ENCODE data around the gene PGAM5. TPM values are rescaled to one million over a fixed set of nuclear protein-coding genes. Genes with fewer than 3 reads are reported as not detected.

The PGAM5 gene
- 29.2 and 39.9 TPM in 2 replicates for total RNA-seq

DNA sequence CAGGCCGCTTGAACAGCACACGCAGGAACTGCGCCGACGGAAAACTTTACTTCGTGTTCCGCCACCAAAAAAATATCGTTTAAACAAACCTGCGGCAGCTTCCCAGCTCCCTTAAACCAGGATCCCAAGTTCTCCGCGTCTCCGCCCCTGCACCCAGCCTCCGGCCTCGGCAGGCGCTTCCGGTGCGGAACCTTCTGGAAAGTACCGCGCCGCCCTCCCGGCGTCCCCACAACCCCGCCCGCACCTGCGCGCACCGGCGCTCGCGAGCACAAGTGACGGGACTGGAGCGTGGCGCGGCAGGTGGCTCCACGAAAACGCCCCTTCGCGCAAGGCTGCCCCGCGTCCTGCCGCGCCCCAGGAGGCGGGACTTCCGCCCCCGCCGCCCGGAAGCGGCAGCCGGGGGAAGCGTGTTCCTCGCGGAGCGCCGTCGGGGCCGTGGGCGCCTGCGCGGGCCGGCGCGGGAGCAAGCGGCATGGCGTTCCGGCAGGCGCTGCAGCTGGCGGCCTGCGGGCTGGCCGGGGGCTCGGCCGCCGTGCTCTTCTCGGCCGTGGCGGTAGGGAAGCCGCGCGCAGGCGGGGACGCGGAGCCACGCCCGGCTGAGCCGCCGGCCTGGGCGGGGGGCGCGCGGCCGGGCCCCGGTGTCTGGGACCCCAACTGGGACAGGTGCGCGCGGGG, at the start of gene PGAM5:
PGAM5 (plus strand) TSS at position 438 of the 675 bp plus-strand sequence; CDS start at position 473, 35 bp downstream.

DNA sequence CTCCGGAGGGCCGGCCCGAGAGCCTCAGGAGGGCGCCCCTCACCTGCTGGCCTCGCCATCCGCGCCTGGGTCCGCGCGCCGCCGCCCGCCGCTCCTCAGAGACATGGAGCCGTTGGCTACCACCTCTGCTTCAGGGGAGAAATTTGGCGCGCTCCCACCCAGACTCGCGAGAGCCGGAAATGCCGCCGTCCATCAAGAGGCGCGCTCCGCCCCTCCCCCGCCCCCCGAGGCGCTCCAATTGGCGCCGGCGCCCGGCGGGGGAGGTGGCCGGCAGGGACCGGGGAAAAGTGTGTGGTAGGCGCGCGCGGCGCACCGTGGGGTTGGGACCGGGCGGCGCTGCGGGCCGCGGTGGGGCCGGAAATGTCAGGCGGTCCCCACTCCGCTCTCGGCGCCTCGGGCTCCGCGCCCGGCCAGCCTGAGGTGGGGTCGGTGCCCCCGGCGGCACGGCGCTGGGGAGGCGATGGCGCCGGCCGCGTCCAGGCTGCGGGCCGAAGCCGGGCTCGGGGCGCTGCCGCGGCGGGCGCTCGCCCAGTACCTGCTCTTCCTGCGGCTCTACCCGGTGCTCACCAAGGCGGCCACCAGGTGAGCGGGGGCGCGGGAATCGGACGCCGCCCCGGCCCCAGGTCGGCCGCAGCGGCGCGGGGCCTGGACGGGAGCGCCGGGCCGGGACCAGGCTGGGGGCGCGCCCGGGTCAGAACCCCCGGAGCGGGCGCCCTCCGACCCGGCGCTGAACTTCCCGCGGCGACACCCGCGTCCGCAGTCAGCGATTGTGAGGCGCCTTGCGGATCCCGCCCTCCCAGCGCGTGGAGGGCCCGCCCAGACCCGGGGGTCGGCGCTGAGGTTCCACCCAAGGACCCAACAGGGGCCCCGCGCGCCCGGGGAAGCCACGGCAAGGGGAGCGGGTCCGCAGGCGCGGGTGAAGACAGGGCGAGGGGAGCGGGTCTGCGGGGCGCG, 23.2 kb upstream of the PGAM5 start, which contains the start of the genes POLE and PXMP2:
POLE (minus strand) TSS at position 132 of the 954 bp plus-strand sequence; CDS start at position 105, 27 bp downstream.
PXMP2 (plus strand) TSS at position 377 of the 954 bp plus-strand sequence; CDS start at position 461, 84 bp downstream.

DNA sequence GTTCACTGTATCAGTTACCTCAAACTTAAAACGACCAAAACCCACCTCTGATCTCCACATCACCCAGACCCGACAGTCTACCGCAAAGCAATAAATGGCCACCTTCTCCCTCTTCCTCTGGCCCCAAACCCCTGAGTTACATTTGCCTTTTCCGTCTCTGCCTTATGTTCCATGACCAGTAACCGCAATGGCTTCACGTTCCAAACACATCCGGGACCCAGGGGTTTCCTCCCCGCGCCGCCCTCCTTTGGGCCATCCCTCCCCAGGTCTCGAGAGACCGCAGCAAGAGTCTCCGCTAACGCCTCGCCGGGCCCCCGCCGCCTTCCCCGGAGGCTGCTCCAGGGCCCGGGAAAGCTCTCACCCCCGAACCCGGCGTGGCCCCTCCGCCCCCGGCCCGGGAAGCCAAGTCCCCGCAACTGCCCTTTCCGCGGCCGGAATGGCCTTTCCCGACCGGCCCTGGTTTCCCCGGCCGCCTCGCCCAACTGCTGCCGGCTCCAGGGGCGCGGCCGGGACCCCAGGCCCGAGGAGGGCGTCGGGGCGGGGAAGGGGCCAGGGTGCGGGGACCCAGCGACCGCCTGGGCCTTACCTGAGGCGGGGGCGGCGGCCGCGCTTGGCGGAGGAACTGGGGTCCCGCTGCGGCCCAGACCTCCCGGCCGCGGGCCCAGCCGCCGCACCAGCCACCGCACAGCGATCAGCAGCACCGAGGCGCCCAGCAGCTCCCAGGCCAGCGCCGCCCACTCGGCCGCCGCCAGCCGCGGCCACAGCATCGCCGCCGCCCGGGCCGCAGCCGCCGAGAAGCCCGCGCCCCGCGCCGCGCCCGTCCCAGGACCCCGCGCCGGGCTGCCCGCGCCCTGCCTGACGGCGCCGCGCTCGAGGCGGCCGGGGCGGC, 50.6 kb downstream of the PGAM5 start, which contains the start of gene ANKLE2:
ANKLE2 (minus strand) TSS at position 801 of the 889 bp plus-strand sequence; CDS start at position 767, 34 bp downstream.

Other genes with a start within 250 kb of the PGAM5 start
- 2.8 and 3.6 TPM in 2 replicates for gene FBRSL1, start 220.7 kb upstream of the PGAM5 start, total RNA-seq
- gene LRCOL1, start 100.3 kb upstream of the PGAM5 start, total RNA-seq, result not detected in 2 replicates
- not detected in 2 replicates for gene P2RX2, start 92.1 kb upstream of the PGAM5 start, total RNA-seq
- gene POLE, start 23.5 kb upstream of the PGAM5 start, total RNA-seq, result 11.1 and 24.1 TPM in 2 replicates
- gene PXMP2, start 23.3 kb upstream of the PGAM5 start, total RNA-seq, result 16.4 and 24.6 TPM in 2 replicates
- 54.6 and 61.2 TPM in 2 replicates for gene ANKLE2, start 51.0 kb downstream of the PGAM5 start, total RNA-seq
- 120 and 180 TPM in 2 replicates for gene GOLGA3, start 118.0 kb downstream of the PGAM5 start, total RNA-seq
- gene CHFR, start 176.8 kb downstream of the PGAM5 start, total RNA-seq, result 34.0 and 35.4 TPM in 2 replicates
- 12.2 and 13.1 TPM in 2 replicates for gene ZNF605, start 245.5 kb downstream of the PGAM5 start, total RNA-seq

All from smooth muscle cell of trachea (primary cell).